Activated CD8-positive, alpha-beta memory T cell treated with anti-CD3 and anti-CD28 coated beads, Interleukin-2, amount 50 U/mL, for 24 hours (primary cell): ENCODE data around the gene SPTBN5.

Experiments used
- DNase-seq: peaks from one replicate; pipeline ENCODE4 v3.0.0-alpha.2; 2020; ENCODE audit errors: extremely low read depth

The SPTBN5 gene

GRCh38 chr15:41903782-41904181 is 9.9 kb upstream of the SPTBN5 start:
- no peak for DNase-seq

GRCh38 chr15:41901431-41901830 is 7.6 kb upstream of the SPTBN5 start:
- DNase-seq: no peak

GRCh38 chr15:41900526-41901380 is 6.9 kb upstream of the SPTBN5 start:
- no peak for DNase-seq

GRCh38 chr15:41899854-41900442 is 6.1 kb upstream of the SPTBN5 start:
- no peak for DNase-seq

GRCh38 chr15:41897363-41897799 is 3.5 kb upstream of the SPTBN5 start:
- no peak for DNase-seq

GRCh38 chr15:41896566-41896965 is 2.7 kb upstream of the SPTBN5 start:
- DNase-seq: no peak

GRCh38 chr15:41895957-41896356 is 2.1 kb upstream of the SPTBN5 start:
- DNase-seq: no peak

- no peak for DNase-seq
Observed at GRCh38 chr15:41895491-41895890, 1.6 kb upstream of the SPTBN5 start.

GRCh38 chr15:41894791-41895463 is 1.1 kb upstream of the SPTBN5 start:
- peak; percentile 53 for DNase-seq

- DNase-seq: no peak
Observed at GRCh38 chr15:41894251-41894790, 468 bp upstream of the SPTBN5 start.

- no peak for DNase-seq
Observed at GRCh38 chr15:41892621-41893421, 1.0 kb downstream of the SPTBN5 start.

GRCh38 chr15:41891946-41892345 is 1.9 kb downstream of the SPTBN5 start:
- no peak for DNase-seq

GRCh38 chr15:41891226-41891625 is 2.6 kb downstream of the SPTBN5 start:
- no peak for DNase-seq

GRCh38 chr15:41890050-41890690 is 3.7 kb downstream of the SPTBN5 start:
- DNase-seq: no peak

GRCh38 chr15:41888662-41889253 is 5.1 kb downstream of the SPTBN5 start:
- no peak for DNase-seq

GRCh38 chr15:41887893-41888292 is 6.0 kb downstream of the SPTBN5 start:
- DNase-seq: no peak

- no peak for DNase-seq
Observed at GRCh38 chr15:41887161-41887560, 6.7 kb downstream of the SPTBN5 start.

GRCh38 chr15:41886741-41887140 is 7.1 kb downstream of the SPTBN5 start:
- DNase-seq: no peak

- no peak for DNase-seq
Observed at GRCh38 chr15:41885841-41886240, 8.0 kb downstream of the SPTBN5 start.

GRCh38 chr15:41885321-41885720 is 8.5 kb downstream of the SPTBN5 start:
- DNase-seq: no peak

- DNase-seq: no peak
Observed at GRCh38 chr15:41884458-41884857, 9.4 kb downstream of the SPTBN5 start.
